Right ventricle myocardium superior (tissue), 1 donor: ENCODE measurements around the gene FGD3. TPM values are rescaled to one million over a fixed set of nuclear protein-coding genes. Genes with fewer than 3 reads are reported as not detected.

Experiments used
- ATAC-seq: fragments of 200-7000 bp; cut with Tn5 transposase; one replicate; pipeline ENCODE4 v1.9.1; 2020; ENCODE audit warnings: mild to moderate bottlenecking; ENCODE audit not compliant: poor library complexity
- DNase-seq: peaks from one replicate; pipeline ENCODE4 v3.0.0-alpha.2; 2020
- intact Hi-C: fragments of 100-400 bp; cut with DNase I; formaldehyde crosslinking; loops from one replicate; pipeline ENCODE4 v1.11.2; 2022
- total RNA-seq: library from RNA; stranded (reverse); fragmentation: NEBNext Ultra II Directional; extraction: Animal tissue kit (Norgen Biotek cat#: 25700); gene quantifications from one replicate; pipeline ENCODE4 v1.2.1, GENCODE V29; 2021
- donor health status: DM: no; HTN: yes; CAD: no; lungs with severe emphysema.

Gene FGD3
- total RNA-seq, 1 donor from 2014 or later: 2.7 TPM

- intact Hi-C loops: no loop called here
- DNase-seq (no peak), ATAC-seq (peak; percentile 45)
These were observed 90.2 kb downstream of the FGD3 start for GRCh38 chr9:93037476-93037971.

DNA sequence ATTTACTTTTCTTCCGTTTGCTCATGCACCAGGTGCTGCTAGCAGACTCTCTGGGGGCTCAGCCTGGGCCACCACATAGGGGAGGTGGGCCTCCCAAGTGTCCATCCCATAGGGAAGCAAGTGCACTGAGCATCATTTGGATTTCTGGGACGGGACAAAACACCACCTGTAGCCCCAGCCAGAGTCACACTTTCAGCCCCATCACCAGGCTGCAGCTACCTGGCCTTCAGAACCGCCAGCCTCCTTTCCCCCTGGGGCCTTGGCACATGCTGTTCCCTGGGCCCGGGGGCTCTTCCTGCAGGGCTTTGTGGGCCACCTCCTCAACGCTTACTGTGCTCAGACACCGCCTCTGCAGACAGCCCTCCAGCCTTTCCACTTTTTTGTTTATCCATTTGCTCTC is 91.6 kb downstream of the FGD3 start:
- intact Hi-C loops: no loop called here
- DNase-seq (no peak), ATAC-seq (no peak)

GRCh38 chr9:93039456-93039855 is 92.1 kb downstream of the FGD3 start:
- no peak for ATAC-seq
- DNase-seq: no peak
- intact Hi-C loops: no loop called here

GRCh38 chr9:93039976-93040375 is 92.7 kb downstream of the FGD3 start:
- DNase-seq (no peak), ATAC-seq (no peak)
- intact Hi-C loops: no loop called here

GRCh38 chr9:93040409-93040808 is 93.1 kb downstream of the FGD3 start:
- DNase-seq: no peak
- intact Hi-C loops: no loop called here
- no peak for ATAC-seq

GRCh38 chr9:93041108-93041802 is 93.9 kb downstream of the FGD3 start:
- ATAC-seq: no peak
- intact Hi-C loops: no loop called here
- no peak for DNase-seq

DNA sequence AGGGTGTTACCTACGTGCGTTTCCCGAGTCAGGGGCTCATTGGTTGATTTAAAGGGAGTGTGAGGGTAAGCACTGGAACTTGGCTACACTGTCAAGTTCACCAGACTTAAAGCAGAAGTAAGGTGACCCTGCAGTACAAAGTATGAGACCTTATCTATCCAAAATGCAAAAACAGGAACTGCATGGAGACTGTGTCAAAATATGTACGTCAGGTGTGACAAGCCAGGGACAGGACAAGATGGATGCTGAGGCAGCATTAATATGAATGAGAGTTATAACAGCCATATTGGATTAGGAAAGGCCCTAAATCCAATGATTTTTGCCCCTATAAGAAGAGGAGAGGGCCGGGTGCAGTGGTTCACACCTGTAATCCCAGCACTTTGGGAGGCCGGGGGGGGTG is 95.8 kb downstream of the FGD3 start:
- DNase-seq (no peak), ATAC-seq (no peak)
- intact Hi-C loops: no loop called here

DNA sequence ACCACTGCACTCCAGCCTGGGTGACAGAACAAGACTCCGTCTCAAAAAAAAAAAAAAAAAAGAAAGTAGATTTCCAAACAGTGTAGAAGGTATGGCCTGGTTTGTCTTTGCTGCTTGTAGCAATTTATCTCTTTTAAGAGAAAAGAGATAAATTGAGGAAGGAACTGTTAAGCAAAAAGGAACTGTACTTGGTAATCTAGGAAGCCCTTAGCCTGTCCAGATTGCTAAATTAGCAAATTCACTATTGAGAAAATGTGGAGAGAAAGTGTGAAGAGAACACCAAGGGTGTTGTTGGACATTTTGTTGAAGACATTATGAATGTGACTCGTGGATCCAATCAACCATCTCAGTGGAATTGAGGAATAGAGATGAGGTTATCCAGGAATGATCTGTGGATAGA is 98.2 kb downstream of the FGD3 start:
- DNase-seq (no peak), ATAC-seq (peak; percentile 12)
- intact Hi-C loops: no loop called here

DNA sequence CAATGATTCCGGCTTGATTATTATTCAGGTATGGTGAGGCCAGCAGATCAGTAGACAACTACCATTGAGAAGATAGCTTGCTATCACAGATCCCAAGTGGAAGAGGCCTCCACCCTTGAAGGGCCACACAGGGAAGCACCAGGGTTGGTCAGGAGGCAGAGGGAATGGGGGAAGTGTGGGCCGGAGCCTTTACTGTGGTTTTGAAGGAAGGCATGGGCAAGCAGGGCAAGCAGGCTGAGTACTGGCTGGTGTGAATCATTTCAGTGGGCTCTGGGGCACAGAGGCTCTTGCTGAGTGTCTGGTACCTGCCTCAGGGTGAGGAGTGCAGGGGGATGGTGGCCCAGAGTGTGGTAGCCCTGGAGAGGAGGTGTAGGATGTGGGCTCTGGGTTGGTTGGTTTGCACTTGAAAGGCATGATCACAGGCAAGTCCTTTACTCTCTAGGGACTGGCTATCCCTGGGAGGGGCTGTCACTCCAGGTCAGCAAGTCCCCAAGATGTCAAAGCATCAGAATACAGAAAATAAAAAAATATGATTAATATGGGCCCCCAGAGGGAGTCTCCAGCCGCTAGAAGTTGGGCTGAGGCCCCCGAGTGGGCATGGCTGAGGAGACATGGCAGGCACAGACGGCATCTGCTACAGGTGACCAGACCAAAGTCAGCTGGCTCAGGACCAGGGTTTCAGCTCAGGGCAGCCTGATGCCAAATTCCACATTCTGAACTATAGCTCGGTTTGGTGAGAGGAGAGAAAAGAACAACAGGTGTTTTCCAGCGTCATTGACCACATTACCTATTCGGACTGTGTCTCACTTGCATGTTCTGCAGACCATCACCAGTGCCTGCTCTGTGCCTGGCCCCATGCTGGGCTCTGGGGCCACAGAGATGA is 101.5 kb downstream of the FGD3 start:
- intact Hi-C loops: no loop called here
- peak; percentile 25 for DNase-seq
- no peak for ATAC-seq

- ATAC-seq (no peak), DNase-seq (peak; percentile 6)
- intact Hi-C loops: no loop called here
These were observed 102.2 kb downstream of the FGD3 start for GRCh38 chr9:93049491-93049890.

DNA sequence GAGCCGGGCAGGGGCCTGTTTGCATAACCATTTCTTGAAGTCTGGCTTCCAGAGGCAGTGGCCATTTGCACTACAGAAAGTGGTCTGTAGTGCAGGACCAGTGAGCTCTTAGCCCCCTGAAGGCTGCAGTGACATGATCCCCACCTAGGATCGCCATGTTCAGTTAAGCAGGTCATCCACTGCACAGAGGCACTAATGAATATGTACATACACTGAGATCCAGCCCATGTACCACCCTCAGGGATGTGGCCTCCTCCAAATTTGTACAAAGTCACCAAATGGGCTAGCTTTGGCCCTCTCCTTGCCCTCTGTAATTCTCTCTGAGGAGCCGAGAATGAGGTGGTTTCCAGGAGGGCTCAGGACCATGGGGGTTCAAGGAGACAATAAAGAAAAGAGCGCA is 102.9 kb downstream of the FGD3 start:
- intact Hi-C loops: no loop called here
- DNase-seq (peak; percentile 14), ATAC-seq (no peak)

GRCh38 chr9:93051680-93052089 is 104.4 kb downstream of the FGD3 start:
- intact Hi-C loops: no loop called here
- ATAC-seq (peak; percentile 66), DNase-seq (peak; percentile 60)

- DNase-seq (peak; percentile 20), ATAC-seq (no peak)
- intact Hi-C loops: no loop called here
These were observed 105.6 kb downstream of the FGD3 start for GRCh38 chr9:93052791-93053540.

GRCh38 chr9:93053781-93054331 is 106.5 kb downstream of the FGD3 start:
- intact Hi-C loops: no loop called here
- peak; percentile 17 for DNase-seq
- no peak for ATAC-seq

DNA sequence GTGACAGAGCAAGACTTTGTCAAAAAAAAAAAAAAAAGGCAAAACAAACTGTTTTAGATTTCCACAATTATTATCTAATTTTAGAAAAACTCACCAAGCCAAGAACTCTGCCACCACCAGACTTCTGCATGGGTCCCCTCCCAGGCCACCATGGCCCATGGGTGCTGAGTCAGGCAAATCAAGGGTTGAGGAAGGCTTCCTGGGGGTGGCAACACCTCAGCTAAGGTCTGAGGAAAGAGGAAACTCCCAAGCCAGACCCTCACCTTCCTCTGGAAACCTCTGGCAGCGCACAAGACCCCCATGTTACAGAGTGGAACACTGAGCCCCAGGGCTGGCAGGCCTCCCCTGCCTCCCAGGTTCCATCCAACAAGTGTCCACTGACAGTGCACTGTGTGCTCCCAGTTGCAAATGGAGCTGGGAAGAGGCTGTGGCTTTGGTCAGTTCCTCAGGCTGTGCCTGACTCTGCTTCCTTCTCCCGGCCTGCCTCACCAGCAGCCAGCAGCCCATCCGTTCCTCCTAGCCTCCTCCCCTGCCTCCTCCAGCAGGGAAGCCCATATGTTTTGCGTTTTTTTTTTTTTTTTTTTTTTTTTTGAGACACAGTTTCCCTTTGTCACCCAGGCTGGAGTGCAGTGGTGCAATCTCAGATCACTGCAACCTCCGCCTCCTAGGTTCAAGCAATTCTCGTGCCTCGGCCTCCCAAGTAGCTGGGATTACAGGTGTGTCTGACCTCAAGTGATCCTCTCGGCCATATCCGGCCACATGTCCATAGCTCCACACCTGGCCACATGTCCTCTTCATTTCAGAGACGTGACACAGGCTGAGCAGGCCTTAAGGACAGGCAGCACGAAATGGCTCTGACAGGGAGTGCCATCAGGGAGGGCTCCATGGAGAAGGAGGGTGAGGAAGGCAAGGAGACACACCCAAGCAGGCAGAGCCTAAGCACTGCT is 107.7 kb downstream of the FGD3 start:
- ATAC-seq (peak; percentile 47), DNase-seq (peak; percentile 50)
- intact Hi-C loops: no loop called here

GRCh38 chr9:93057042-93057702 is 109.8 kb downstream of the FGD3 start:
- ATAC-seq (no peak), DNase-seq (peak; percentile 14)
- intact Hi-C loops: no loop called here

GRCh38 chr9:93057703-93058354 is 110.5 kb downstream of the FGD3 start:
- ATAC-seq: no peak
- DNase-seq: no peak
- intact Hi-C loops: no loop called here
